Ascending aorta (tissue), 2 donors: ENCODE measurements around the gene DNASE1. TPM values are rescaled to one million over a fixed set of nuclear protein-coding genes. Genes with fewer than 3 reads are reported as not detected.

Experiments
- DNase-seq, 2 donors: peaks; one replicate each; pipeline ENCODE4 v3.0.0-alpha.2; 2019; ENCODE audit warnings: low spot score in 2 of 2
- H3K27ac ChIP-seq, 2 donors: fragments of 200-600 bp; sonication (generic); one replicate each; pipeline ENCODE4 v1.5.1; 2016 to 2017; ENCODE audit warnings: mild to moderate bottlenecking in 1 of 2
- H3K27me3 ChIP-seq: fragments of 200-600 bp; sonication (generic); one replicate; pipeline ENCODE4 v1.5.1; 2017
- H3K36me3 ChIP-seq, 2 donors: fragments of 200-600 bp; sonication (generic); one replicate each; pipeline ENCODE4 v1.5.1; 2016
- H3K4me1 ChIP-seq, 2 donors: fragments of 200-600 bp; sonication (generic); one replicate each; pipeline ENCODE4 v1.5.1; 2016 to 2017; ENCODE audit warnings: mild to moderate bottlenecking in 1 of 2
- H3K4me3 ChIP-seq, 2 donors: fragments of 200-600 bp; sonication (generic); one replicate each; pipeline ENCODE4 v1.5.1; 2016 to 2017; ENCODE audit warnings: mild to moderate bottlenecking in 1 of 2
- H3K9me3 ChIP-seq, 2 donors: fragments of 200-600 bp; sonication (generic); one replicate each; pipeline ENCODE4 v1.5.1; 2016
- CTCF ChIP-seq, 3 experiments: fragments of 200-600 bp in 2 of 3; fragments of 450-650 bp in 1 of 3; sonication (generic) in 2 of 3; IDR thresholded peaks; one replicate each; pipeline ENCODE4 v1.5.1; 2016 to 2019; ENCODE audit warnings: antibody characterized with exemption in 3 of 3, mild to moderate bottlenecking in 1 of 3, moderate library complexity in 1 of 3
- intact Hi-C: fragments of 100-400 bp; cut with DNase I; formaldehyde crosslinking; loops from one replicate; pipeline ENCODE4 v1.15.1; 2023
- total RNA-seq: library from RNA; depleted of rRNA; stranded (reverse); fragments of >200 nt; gene quantifications from one replicate; pipeline ENCODE4 v1.1.0, GENCODE V29; 2016

Gene DNASE1
- total RNA-seq, 1 donor from 2014 or later: 51.2 TPM

GRCh38 chr16:3664187-3664896 is 9.9 kb downstream of the DNASE1 start:
- peaks cover 57 to 82% of the 10 kb centered on the region in 2 donors for H3K36me3 ChIP-seq
- no peak for DNase-seq
- no peak overlapping the region for H3K27ac ChIP-seq
- no peaks in the 10 kb centered on the region for H3K9me3 ChIP-seq
- H3K4me3 ChIP-seq: no peak overlapping the region
- H3K4me1 ChIP-seq: no peaks in the 10 kb centered on the region
- intact Hi-C loops: no loop called here
- TF ChIP-seq CTCF (IDR thresholded peaks at IDR 0.05): no peak
- no peaks in the 10 kb centered on the region for H3K27me3 ChIP-seq

GRCh38 chr16:3665508-3665907 is 11.0 kb downstream of the DNASE1 start:
- no peak for DNase-seq
- H3K4me3 ChIP-seq: no peak overlapping the region
- H3K27ac ChIP-seq: no peak overlapping the region
- H3K9me3 ChIP-seq: no peaks in the 10 kb centered on the region
- no peak for TF ChIP-seq CTCF (IDR thresholded peaks at IDR 0.05)
- no peaks in the 10 kb centered on the region for H3K27me3 ChIP-seq
- H3K4me1 ChIP-seq: no peaks in the 10 kb centered on the region
- H3K36me3 ChIP-seq: peaks cover 53 to 73% of the 10 kb centered on the region in 2 donors
- intact Hi-C loops: no loop called here

DNA sequence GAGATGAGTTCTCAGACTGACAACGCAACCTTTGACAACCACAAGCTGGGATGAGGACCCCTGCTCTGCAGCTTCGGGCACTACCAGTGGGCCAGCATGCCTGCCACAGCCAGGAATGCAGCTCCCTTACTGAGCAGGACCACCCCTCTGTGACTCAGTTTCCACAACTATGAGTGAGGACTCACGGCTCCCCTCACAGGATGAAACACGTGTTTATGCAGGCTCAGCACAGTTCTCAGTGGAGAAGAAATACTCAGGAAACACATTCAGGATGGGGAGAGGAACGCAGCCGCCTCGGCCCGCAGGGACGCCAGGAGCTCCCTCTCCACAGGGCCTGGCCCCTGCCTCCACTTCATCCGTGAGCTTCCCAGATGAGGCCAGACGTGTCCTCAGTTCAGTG is 14.1 kb downstream of the DNASE1 start:
- Histone ChIP-seq H3K9me3 (no peaks in the 10 kb centered on the region), H3K36me3 (peaks cover 38 to 76% of the 10 kb centered on the region in 2 donors), H3K4me3 (no peak overlapping the region), H3K4me1 (no peaks in the 10 kb centered on the region), H3K27me3 (no peaks in the 10 kb centered on the region), H3K27ac (no peak overlapping the region)
- TF ChIP-seq CTCF (IDR thresholded peaks at IDR 0.05): no peak
- intact Hi-C loops: no loop called here
- DNase-seq: no peak

DNA sequence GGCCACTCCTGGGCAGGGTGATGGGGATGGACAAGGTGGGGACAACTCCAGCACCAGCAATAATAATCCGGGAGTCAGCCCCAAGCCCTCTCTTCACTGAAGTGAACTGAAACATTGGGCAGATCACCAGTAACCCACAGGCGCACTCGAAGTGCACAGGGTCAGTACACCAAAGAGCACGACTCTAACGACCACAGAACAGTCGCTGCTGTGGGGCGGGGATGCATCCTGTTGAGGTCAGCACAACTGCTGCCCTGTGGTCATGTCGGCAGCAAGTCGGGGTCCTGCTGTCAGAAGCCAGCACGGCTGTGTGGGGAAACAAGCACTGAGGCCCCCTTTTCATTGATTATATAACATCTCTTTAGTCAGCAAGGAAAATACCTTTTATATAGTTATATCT is 14.6 kb downstream of the DNASE1 start:
- Histone ChIP-seq H3K27me3 (no peaks in the 10 kb centered on the region), H3K9me3 (no peaks in the 10 kb centered on the region), H3K27ac (no peak overlapping the region), H3K4me3 (no peak overlapping the region), H3K4me1 (no peaks in the 10 kb centered on the region), H3K36me3 (peaks cover 35 to 76% of the 10 kb centered on the region in 2 donors)
- TF ChIP-seq CTCF (IDR thresholded peaks at IDR 0.05): no peak
- DNase-seq: no peak
- intact Hi-C loops: no loop called here

GRCh38 chr16:3670711-3671110 is 16.2 kb downstream of the DNASE1 start:
- H3K27me3 ChIP-seq: no peaks in the 10 kb centered on the region
- intact Hi-C loops: no loop called here
- no peak for DNase-seq
- H3K9me3 ChIP-seq: no peaks in the 10 kb centered on the region
- H3K4me3 ChIP-seq: no peak overlapping the region
- no peak overlapping the region for H3K27ac ChIP-seq
- TF ChIP-seq CTCF (IDR thresholded peaks at IDR 0.05): no peak
- no peaks in the 10 kb centered on the region for H3K4me1 ChIP-seq
- peaks cover 35 to 76% of the 10 kb centered on the region in 2 donors for H3K36me3 ChIP-seq
